Measurements from ENCODE around the gene VPS35L. TPM values are rescaled to one million over a fixed set of nuclear protein-coding genes. Genes with fewer than 3 reads are reported as not detected.

Gene VPS35L
- total and polyA plus RNA-seq, 10 of the 15 experiments (the other 5 are each of a cell fraction or from before 2014, with no cell fraction given), result 14.9 to 44.1 (median 26.3) TPM

DNA sequence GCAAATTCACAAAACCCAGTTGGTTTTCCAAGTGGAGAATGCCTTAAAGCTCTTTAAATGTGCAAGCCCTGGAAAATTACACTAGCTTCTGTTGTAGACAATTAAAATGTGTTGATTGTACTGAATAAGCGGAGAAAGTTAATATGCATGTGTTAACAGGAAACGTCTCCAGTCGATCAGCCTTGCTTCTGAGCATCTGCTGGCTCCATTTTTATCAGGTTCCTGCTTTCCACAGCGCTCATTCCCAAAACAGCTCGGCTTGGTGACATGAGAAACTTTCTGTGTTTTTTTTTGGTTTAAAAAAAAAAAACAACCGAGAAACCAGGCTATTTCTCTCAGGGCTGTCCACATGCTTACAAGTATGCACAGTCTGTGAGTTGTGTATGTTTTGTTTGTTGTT is 60.7 kb downstream of the VPS35L start (continued):
- TF ChIP-seq, protein P1, sequence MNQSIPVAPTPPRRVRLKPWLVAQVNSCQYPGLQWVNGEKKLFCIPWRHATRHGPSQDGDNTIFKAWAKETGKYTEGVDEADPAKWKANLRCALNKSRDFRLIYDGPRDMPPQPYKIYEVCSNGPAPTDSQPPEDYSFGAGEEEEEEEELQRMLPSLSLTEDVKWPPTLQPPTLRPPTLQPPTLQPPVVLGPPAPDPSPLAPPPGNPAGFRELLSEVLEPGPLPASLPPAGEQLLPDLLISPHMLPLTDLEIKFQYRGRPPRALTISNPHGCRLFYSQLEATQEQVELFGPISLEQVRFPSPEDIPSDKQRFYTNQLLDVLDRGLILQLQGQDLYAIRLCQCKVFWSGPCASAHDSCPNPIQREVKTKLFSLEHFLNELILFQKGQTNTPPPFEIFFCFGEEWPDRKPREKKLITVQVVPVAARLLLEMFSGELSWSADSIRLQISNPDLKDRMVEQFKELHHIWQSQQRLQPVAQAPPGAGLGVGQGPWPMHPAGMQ (IDR thresholded peaks at IDR 0.05; ENCODE audit: borderline replicate concordance), result no peak
- TF ChIP-seq KDM1A (IDR thresholded peaks at IDR 0.05; ENCODE audit: borderline replicate concordance) (no peak), FOS (IDR thresholded peaks at IDR 0.05; ENCODE audit: borderline replicate concordance, extremely low read depth, insufficient read length) (no peak), SUPT20H (IDR thresholded peaks at IDR 0.05; ENCODE audit: borderline replicate concordance, control insufficient read depth, low read depth, low read length) (no peak), IKZF1 (conservative IDR thresholded peaks at IDR 0.05) (no peak)
- TF ChIP-seq, protein P2, sequence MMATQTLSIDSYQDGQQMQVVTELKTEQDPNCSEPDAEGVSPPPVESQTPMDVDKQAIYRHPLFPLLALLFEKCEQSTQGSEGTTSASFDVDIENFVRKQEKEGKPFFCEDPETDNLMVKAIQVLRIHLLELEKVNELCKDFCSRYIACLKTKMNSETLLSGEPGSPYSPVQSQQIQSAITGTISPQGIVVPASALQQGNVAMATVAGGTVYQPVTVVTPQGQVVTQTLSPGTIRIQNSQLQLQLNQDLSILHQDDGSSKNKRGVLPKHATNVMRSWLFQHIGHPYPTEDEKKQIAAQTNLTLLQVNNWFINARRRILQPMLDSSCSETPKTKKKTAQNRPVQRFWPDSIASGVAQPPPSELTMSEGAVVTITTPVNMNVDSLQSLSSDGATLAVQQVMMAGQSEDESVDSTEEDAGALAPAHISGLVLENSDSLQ (IDR thresholded peaks at IDR 0.05), result no peak

DNA sequence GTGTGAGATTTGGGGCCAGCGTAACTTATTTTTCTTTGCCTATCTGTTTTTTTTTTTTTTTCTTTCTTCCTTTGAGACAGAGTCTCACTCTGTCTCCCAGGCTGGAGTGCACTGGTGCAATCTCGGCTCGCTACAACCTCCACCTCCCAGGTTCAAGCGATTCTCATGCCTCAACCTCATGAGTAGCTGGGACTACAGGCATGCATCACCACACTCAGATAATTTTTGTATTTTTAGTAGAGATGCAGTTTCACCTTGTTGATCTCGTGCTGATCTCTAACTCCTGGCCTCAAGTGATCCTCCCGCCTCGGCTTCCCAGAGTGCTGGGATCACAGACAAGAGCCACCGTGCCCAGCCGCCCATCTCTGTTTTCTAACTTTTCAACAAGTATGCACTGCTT is 63.4 kb downstream of the VPS35L start:
- SMC1A ChIA-PET (ENCODE audit: uncharacterized antibody, unreplicated experiment), result no interaction called here
- H3K4me1 ChIP-seq (ENCODE audit: control insufficient read depth, insufficient read depth, low read length), result no peaks in the 10 kb centered on the region
- H3K4me3 ChIP-seq, result no peak overlapping the region
- no peaks in the 10 kb centered on the region for H3K79me2 ChIP-seq (ENCODE audit: control insufficient read depth, insufficient read depth, low read length)
- no peak overlapping the region for H3K4me2 ChIP-seq (ENCODE audit: control insufficient read depth, insufficient read depth)
- whole genome bisulfite sequencing (ENCODE audit: insufficient coverage, insufficient replicate concordance, low lambda C conversion rate, missing lambda C conversion rate), result 98% methylated on average over 9 of the region's 9 CpGs
- H4K20me1 ChIP-seq (ENCODE audit: control insufficient read depth, insufficient read depth), result no peaks in the 10 kb centered on the region
- POLR2A ChIA-PET, result no interaction called here
- CTCF ChIA-PET, result no interaction called here
- FAIRE-seq, result no peak
- BruUV-seq (replicated peaks), result no TSS peak
- no peak for DNase-seq (ENCODE audit: low read depth, low spot score)
- H3K36me3 ChIP-seq (ENCODE audit: control insufficient read depth in 2 of 2, insufficient read depth in 2 of 2, low read length in 1 of 2), result no peaks in the 10 kb centered on the region
- no peak overlapping the region for H2AFZ ChIP-seq (ENCODE audit: control insufficient read depth, low read depth, low read length)
- no peak for ATAC-seq
- intact Hi-C loops (cut with micrococcal nuclease; ENCODE audit: unreplicated experiment), result no loop called here
- in situ Hi-C loops (cut with MboI), result no loop called here
- no peak overlapping the region for H3K9ac ChIP-seq (ENCODE audit: control insufficient read depth, insufficient read depth, low read length)
- no peak overlapping the region for H3K27ac ChIP-seq (ENCODE audit: control insufficient read depth, insufficient read depth)
- no peaks in the 10 kb centered on the region for H3K9me3 ChIP-seq (replicated peaks; ENCODE audit: control insufficient read depth, insufficient read depth, low read length)
- TF ChIP-seq CREB1 (IDR thresholded peaks at IDR 0.05; ENCODE audit: low read depth), result no peak
- no peak for TF ChIP-seq SMAD5 (IDR thresholded peaks at IDR 0.05; ENCODE audit: low read depth)
- no peak for TF ChIP-seq PML (IDR thresholded peaks at IDR 0.05; ENCODE audit: low read length)
- TF ChIP-seq WRNIP1 (IDR thresholded peaks at IDR 0.05; ENCODE audit: borderline replicate concordance, low read depth, low read length), result no peak
- RAD21 ChIA-PET (ENCODE audit: unreplicated experiment), result no interaction called here
- no peaks in the 10 kb centered on the region for H3K27me3 ChIP-seq (replicated peaks in 1 of 2; ENCODE audit: control insufficient read depth in 2 of 2, insufficient read depth in 2 of 2, low read length in 1 of 2)
